WTC11 (cell line): ENCODE data around the gene DDI1. TPM values are rescaled to one million over a fixed set of nuclear protein-coding genes. Genes with fewer than 3 reads are reported as not detected.

Source experiments
- ATAC-seq: fragments of 200-7000 bp; cut with Tn5 transposase; 2 replicates; pipeline ENCODE4 v1.10.0; 2021; ENCODE audit warnings: mild to moderate bottlenecking, moderate library complexity
- CTCF ChIA-PET: fragments of 300-600 bp; sonication (Branson Sonifier 250); formaldehyde crosslinking; loops from one replicate; lab custom pipeline; 2021; ENCODE audit warnings: antibody characterized with exemption; lab: Charles Lee
- POLR2A ChIA-PET: fragments of 350-600 bp; sonication (Branson Sonifier 250); formaldehyde crosslinking; loops from one replicate; lab custom pipeline; 2021; ENCODE audit warnings: antibody characterized with exemption; lab: Charles Lee
- DNase-seq: peaks from one replicate; pipeline ENCODE4 v3.0.0; 2021; ENCODE audit warnings: low spot score
- H3K27ac Mint-ChIP-seq: 2 replicates; pipeline ENCODE4 v1.8.0; 2021; ENCODE audit warnings: mixed read lengths
- H3K27me3 Mint-ChIP-seq: 2 replicates; pipeline ENCODE4 v1.8.0; 2021; ENCODE audit warnings: low read depth, mild to moderate bottlenecking, moderate library complexity, mixed read lengths
- H3K36me3 Mint-ChIP-seq: 2 replicates; pipeline ENCODE4 v1.8.0; 2021; ENCODE audit warnings: mixed read lengths
- H3K4me1 Mint-ChIP-seq: 2 replicates; pipeline ENCODE4 v1.8.0; 2022; ENCODE audit warnings: mixed read lengths
- H3K4me3 Mint-ChIP-seq: 2 replicates; pipeline ENCODE4 v1.8.0; 2021; ENCODE audit warnings: mild to moderate bottlenecking, moderate library complexity, mixed read lengths
- H3K9me3 Mint-ChIP-seq: 2 replicates; pipeline ENCODE4 v1.8.0; 2021; ENCODE audit warnings: mixed read lengths
- CDX4 ChIP-seq: fragments of 250-450 bp; sonication (Bioruptor Pico); IDR thresholded peaks from 2 replicates; pipeline ENCODE4 v1.9.0; 2021; ENCODE audit warnings: moderate library complexity, mild to moderate bottlenecking, inconsistent platforms, borderline replicate concordance
- ESRRA ChIP-seq: sonication (generic); formaldehyde crosslinking; IDR thresholded peaks from 2 replicates; pipeline ENCODE4 v1.8.1; 2022; ENCODE audit warnings: mild to moderate bottlenecking, missing genetic modification reagents, borderline replicate concordance
- GTF2I ChIP-seq: fragments of 250-450 bp; sonication (Bioruptor Pico); conservative IDR thresholded peaks from 2 replicates; pipeline ENCODE4 v1.4.0; 2021; ENCODE audit warnings: mild to moderate bottlenecking
- HMGXB4 ChIP-seq: sonication (generic); formaldehyde crosslinking; IDR thresholded peaks from 2 replicates; pipeline ENCODE4 v1.8.1; 2023; ENCODE audit warnings: mild to moderate bottlenecking, moderate library complexity, missing genetic modification reagents
- JUN ChIP-seq: sonication (generic); formaldehyde crosslinking; IDR thresholded peaks from 2 replicates; pipeline ENCODE4 v1.8.0; 2023; ENCODE audit warnings: mild to moderate bottlenecking, missing genetic modification reagents
- RORB ChIP-seq: fragments of 250-450 bp; sonication (Bioruptor Pico); IDR thresholded peaks from 2 replicates; pipeline ENCODE4 v1.9.0; 2021; ENCODE audit warnings: mild to moderate bottlenecking
- SMAD4 ChIP-seq: sonication (generic); formaldehyde crosslinking; IDR thresholded peaks from 2 replicates; pipeline ENCODE4 v1.8.0; 2022; ENCODE audit warnings: mild to moderate bottlenecking, missing genetic modification reagents
- STAT6 ChIP-seq: sonication (generic); formaldehyde crosslinking; conservative IDR thresholded peaks from 2 replicates; pipeline ENCODE4 v1.8.1; 2023; ENCODE audit warnings: mild to moderate bottlenecking, low read depth, missing genetic modification reagents, moderate library complexity
- TP53 ChIP-seq: sonication (generic); formaldehyde crosslinking; IDR thresholded peaks from 2 replicates; pipeline ENCODE4 v1.8.1; 2023; ENCODE audit warnings: mild to moderate bottlenecking, missing genetic modification reagents
- ZNF121 ChIP-seq: sonication (generic); formaldehyde crosslinking; IDR thresholded peaks from 2 replicates; pipeline ENCODE4 v1.8.0; 2023; ENCODE audit warnings: missing genetic modification reagents
- ZNF232 ChIP-seq: sonication (generic); formaldehyde crosslinking; IDR thresholded peaks from 2 replicates; pipeline ENCODE4 v1.8.0; 2022; ENCODE audit warnings: mild to moderate bottlenecking, missing genetic modification reagents
- ZNF423 ChIP-seq: fragments of 250-450 bp; sonication (Bioruptor Pico); IDR thresholded peaks from 2 replicates; pipeline ENCODE4 v2.1.2; 2022; ENCODE audit warnings: mild to moderate bottlenecking, moderate library complexity
- total RNA-seq: library from RNA; stranded (reverse); gene quantifications from 3 replicates; pipeline ENCODE4 v1.2.3, GENCODE V29; 2021
- TF ChIP-seq, protein P1 (sequence below): sonication (generic); formaldehyde crosslinking; IDR thresholded peaks from 2 replicates; pipeline ENCODE4 v1.8.0; 2022; ENCODE audit warnings: mild to moderate bottlenecking, missing genetic modification reagents
- TF ChIP-seq, protein P2 (sequence below): sonication (generic); formaldehyde crosslinking; IDR thresholded peaks from 2 replicates; pipeline ENCODE4 v1.8.0; 2023; ENCODE audit warnings: missing genetic modification reagents, mild to moderate bottlenecking, borderline replicate concordance
- TF ChIP-seq, protein P3 (sequence below): sonication (generic); formaldehyde crosslinking; IDR thresholded peaks from 2 replicates; pipeline ENCODE4 v1.8.0; 2022; ENCODE audit warnings: mild to moderate bottlenecking, missing genetic modification reagents

The DDI1 gene
- total RNA-seq, 1 experiment from 2014 or later: not detected

GRCh38 chr11:104033561-104033960, 2.9 kb upstream of the DDI1 start:
- CTCF ChIA-PET: no interaction called here
- no peaks in the 10 kb centered on the region for H3K4me1 Mint-ChIP-seq
- H3K27me3 Mint-ChIP-seq: no peaks in the 10 kb centered on the region; the same call in 1 of the 2 replicates
- peaks cover 14% of the 10 kb centered on the region for H3K9me3 Mint-ChIP-seq
- no peak for ATAC-seq
- H3K27ac Mint-ChIP-seq: no peak overlapping the region
- H3K36me3 Mint-ChIP-seq: no peaks in the 10 kb centered on the region
- POLR2A ChIA-PET: no interaction called here
- TF ChIP-seq STAT6: no peak
- TF ChIP-seq JUN (CRISPR knock-in tag): no peak
- TF ChIP-seq, protein P1, sequence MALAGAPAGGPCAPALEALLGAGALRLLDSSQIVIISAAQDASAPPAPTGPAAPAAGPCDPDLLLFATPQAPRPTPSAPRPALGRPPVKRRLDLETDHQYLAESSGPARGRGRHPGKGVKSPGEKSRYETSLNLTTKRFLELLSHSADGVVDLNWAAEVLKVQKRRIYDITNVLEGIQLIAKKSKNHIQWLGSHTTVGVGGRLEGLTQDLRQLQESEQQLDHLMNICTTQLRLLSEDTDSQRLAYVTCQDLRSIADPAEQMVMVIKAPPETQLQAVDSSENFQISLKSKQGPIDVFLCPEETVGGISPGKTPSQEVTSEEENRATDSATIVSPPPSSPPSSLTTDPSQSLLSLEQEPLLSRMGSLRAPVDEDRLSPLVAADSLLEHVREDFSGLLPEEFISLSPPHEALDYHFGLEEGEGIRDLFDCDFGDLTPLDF: no peak
- no peak for DNase-seq
- H3K4me3 Mint-ChIP-seq: no peak overlapping the region

GRCh38 chr11:104036995-104037394, 555 bp downstream of the DDI1 start:
- DNase-seq (no peak), ATAC-seq (no peak)
- POLR2A ChIA-PET: no interaction called here
- no peak for TF ChIP-seq RORB (CRISPR knock-in tag)
- no peak for TF ChIP-seq ZNF423 (CRISPR knock-in tag)
- TF ChIP-seq ESRRA (CRISPR knock-in tag): no peak
- no peak for TF ChIP-seq GTF2I
- TF ChIP-seq, protein P2, sequence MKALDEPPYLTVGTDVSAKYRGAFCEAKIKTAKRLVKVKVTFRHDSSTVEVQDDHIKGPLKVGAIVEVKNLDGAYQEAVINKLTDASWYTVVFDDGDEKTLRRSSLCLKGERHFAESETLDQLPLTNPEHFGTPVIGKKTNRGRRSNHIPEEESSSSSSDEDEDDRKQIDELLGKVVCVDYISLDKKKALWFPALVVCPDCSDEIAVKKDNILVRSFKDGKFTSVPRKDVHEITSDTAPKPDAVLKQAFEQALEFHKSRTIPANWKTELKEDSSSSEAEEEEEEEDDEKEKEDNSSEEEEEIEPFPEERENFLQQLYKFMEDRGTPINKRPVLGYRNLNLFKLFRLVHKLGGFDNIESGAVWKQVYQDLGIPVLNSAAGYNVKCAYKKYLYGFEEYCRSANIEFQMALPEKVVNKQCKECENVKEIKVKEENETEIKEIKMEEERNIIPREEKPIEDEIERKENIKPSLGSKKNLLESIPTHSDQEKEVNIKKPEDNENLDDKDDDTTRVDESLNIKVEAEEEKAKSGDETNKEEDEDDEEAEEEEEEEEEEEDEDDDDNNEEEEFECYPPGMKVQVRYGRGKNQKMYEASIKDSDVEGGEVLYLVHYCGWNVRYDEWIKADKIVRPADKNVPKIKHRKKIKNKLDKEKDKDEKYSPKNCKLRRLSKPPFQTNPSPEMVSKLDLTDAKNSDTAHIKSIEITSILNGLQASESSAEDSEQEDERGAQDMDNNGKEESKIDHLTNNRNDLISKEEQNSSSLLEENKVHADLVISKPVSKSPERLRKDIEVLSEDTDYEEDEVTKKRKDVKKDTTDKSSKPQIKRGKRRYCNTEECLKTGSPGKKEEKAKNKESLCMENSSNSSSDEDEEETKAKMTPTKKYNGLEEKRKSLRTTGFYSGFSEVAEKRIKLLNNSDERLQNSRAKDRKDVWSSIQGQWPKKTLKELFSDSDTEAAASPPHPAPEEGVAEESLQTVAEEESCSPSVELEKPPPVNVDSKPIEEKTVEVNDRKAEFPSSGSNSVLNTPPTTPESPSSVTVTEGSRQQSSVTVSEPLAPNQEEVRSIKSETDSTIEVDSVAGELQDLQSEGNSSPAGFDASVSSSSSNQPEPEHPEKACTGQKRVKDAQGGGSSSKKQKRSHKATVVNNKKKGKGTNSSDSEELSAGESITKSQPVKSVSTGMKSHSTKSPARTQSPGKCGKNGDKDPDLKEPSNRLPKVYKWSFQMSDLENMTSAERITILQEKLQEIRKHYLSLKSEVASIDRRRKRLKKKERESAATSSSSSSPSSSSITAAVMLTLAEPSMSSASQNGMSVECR (CRISPR knock-in tag): no peak
- no peak for TF ChIP-seq HMGXB4 (CRISPR knock-in tag)
- no peak for TF ChIP-seq TP53
- TF ChIP-seq SMAD4 (CRISPR knock-in tag): no peak
- TF ChIP-seq CDX4 (CRISPR knock-in tag): no peak
- TF ChIP-seq, protein P3, sequence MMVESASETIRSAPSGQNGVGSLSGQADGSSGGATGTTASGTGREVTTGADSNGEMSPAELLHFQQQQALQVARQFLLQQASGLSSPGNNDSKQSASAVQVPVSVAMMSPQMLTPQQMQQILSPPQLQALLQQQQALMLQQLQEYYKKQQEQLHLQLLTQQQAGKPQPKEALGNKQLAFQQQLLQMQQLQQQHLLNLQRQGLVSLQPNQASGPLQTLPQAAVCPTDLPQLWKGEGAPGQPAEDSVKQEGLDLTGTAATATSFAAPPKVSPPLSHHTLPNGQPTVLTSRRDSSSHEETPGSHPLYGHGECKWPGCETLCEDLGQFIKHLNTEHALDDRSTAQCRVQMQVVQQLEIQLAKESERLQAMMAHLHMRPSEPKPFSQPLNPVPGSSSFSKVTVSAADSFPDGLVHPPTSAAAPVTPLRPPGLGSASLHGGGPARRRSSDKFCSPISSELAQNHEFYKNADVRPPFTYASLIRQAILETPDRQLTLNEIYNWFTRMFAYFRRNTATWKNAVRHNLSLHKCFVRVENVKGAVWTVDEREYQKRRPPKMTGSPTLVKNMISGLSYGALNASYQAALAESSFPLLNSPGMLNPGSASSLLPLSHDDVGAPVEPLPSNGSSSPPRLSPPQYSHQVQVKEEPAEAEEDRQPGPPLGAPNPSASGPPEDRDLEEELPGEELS (CRISPR knock-in tag): no peak
- TF ChIP-seq ZNF121 (CRISPR knock-in tag): no peak
- no peak for TF ChIP-seq ZNF232 (CRISPR knock-in tag)
- Mint-ChIP-seq H3K9me3 (no peaks in the 10 kb centered on the region), H3K4me3 (no peak overlapping the region), H3K36me3 (no peaks in the 10 kb centered on the region), H3K27ac (no peak overlapping the region), H3K4me1 (no peaks in the 10 kb centered on the region), H3K27me3 (no peaks in the 10 kb centered on the region)
- CTCF ChIA-PET: no interaction called here
